Measurements from ENCODE around the gene ASB10.
A peak's percentile ranks its signal among the peaks of the same experiment; 100 is the strongest.

Gene ASB10

DNA sequence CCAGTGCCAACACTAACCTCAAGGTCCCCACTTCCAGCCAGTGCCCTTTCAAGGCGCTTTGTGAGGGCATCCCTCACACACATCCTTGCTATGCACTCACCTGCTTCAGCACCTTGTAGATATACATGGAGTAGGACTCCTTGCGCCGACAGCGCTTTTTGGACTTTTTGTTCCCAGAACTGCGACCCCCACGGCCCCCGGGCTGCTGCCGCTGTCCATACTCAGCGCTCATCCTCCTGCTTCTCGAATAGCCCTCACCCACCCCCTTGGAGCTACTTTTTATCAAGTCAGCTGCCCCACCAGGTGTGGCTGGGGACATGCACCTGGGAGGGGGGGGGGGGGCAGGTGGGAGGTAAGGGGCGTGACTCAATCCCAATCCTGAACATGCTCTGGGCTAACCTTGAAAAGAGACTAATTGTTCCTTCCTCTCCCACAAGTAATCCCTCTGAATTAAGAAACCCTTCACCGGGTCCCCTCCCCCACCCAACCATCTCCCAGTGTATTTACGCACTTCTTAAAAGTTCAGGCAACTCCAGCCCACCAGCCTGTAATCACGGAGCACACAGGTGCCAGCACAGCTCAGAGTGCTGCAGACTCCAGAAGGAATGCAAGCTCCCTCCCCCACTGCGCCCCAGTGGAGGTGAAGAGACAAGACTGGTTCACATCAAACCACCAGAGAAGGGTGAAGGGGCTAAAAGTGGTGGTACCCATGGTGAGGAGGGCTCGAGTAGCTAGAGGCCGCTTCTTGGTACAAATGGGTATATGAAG is 23.2 kb upstream of the ASB10 start, which contains the start of gene H2BK1:
TSS of gene H2BK1 (minus strand) at position 402 of the 768 bp plus-strand sequence. CDS start at position 232, 170 bp downstream.
- DNase-seq = no peak

- no peak for DNase-seq
Measured at GRCh38 chr7:151209588-151209987, 22.5 kb upstream of the ASB10 start.

DNA sequence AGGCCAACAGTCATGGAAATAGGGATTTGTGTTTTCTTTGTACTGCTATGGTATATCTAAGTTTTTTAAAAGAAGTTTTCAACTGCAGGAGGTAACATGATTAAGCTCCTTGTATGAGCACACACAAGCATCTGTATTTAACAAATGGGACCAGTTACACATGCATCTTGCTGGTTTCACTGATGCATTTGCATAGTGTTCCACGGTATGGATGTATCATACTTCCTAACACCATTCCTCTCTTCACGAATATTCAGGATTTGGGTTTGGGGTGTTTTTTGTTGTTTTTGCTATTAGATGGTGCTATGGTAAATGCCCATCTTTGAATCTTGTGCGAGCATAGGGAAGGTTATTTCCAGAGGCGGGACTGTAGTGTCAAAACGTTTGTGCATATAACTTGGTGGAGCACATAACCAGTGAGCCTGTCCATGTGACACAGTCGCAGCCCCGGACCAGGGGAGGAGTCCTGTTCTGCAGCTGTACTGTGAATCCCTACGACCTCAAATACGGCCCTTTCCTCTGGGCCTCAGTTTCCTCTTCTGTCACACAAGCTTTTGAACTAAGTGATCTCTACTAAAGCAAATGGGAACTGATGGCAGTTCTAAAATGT is 21.3 kb upstream of the ASB10 start:
- DNase-seq = no peak

DNA sequence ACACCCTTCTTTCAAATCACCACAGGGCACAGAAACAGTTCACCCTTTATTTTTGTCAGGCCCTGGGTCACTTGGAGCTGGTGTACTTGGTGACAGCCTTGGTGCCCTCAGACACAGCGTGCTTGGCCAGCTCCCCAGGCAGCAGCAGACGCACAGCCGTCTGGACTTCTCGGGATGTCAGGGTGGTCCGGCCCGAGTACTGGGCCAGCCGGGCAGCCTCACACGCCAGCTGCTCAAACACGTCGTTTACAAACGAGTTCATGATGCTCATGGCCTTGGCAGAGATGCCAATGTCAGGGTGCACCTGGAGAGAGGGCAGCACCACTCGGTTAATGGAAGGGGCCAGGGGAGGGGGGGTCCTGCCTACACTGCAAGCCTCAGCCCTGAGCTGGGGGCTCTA is 20.8 kb upstream of the ASB10 start:
- DNase-seq = no peak

DNA sequence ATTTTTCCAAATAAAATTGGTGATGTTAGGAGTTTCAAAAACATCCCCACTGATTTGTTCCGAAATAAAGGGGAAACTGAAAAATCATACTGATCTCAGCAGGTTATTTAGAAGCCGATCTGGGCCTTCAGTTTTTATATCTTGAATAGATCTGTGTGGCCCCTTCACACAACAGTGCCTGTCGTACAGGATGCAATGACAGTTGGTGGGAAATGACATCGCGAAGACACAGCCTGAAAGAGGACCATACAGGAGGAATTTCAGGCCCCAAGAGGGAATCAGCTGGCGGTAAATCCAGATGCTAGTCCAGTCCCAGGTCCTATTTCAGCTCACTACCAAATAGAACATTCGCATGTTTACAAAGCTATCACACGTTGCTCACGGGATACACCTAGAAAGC is 20.3 kb upstream of the ASB10 start:
- DNase-seq = no peak

- DNase-seq = no peak
Measured at GRCh38 chr7:151206914-151207313, 19.9 kb upstream of the ASB10 start.

GRCh38 chr7:151205730-151206129 is 18.7 kb upstream of the ASB10 start:
- no peak for DNase-seq

DNA sequence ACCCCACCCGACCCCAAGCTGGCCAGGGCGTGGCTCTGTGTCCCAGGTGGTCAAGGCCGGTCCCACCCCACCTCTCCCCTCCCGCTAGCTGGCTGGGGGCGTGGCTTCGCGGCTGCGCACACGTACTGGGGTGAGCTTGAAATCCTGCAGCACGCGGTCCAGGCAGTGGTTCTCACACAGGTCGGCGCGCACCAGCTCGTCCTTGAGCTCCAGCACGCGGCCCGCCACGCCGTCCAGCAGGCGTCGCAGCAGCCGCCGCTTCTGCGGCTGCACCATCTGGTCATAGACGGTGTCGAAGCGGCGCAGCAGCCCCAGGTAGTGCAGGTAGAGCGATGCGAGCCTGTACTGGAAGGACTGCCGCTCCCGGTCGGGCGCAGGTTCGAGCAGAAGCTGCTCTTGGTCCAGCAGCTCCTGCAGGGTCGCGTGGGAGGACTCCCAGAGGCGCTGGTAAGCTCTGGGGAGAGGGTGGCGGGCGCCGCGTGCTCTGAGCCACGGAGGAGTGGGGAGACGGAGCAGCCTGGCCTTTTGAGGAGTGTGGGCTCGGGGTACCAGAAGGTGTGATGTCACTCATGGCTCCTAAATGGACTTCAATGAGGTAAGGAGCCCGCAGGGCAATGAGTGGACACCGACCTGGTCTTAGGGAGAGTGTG is 17.5 kb upstream of the ASB10 start:
- no peak for DNase-seq

DNA sequence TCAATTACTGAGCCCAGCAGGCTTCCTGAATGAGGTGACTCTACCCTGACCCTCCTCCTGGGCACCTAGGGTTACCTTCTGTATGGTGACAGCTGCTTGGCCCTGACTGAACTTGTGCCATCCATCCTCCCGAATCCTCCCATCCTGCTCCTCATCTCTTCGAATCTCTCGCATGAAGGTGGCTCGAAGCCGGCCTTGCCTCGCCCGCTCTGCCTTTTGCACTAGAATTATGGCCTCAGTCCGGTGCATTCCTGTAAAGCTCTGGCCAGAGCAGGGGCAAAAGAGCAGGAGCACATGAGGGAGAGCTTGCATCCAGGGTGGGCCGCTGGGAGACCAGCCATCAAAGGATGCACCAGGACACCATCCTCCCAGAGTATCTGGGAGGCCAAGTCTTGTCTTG is 15.8 kb upstream of the ASB10 start:
- DNase-seq = no peak

GRCh38 chr7:151201751-151202150 is 14.7 kb upstream of the ASB10 start:
- DNase-seq = no peak

- no peak for DNase-seq
Measured at GRCh38 chr7:151201344-151201743, 14.3 kb upstream of the ASB10 start.

- DNase-seq = peak; percentile 51
Measured at GRCh38 chr7:151198945-151199848, 12.1 kb upstream of the ASB10 start.

DNA sequence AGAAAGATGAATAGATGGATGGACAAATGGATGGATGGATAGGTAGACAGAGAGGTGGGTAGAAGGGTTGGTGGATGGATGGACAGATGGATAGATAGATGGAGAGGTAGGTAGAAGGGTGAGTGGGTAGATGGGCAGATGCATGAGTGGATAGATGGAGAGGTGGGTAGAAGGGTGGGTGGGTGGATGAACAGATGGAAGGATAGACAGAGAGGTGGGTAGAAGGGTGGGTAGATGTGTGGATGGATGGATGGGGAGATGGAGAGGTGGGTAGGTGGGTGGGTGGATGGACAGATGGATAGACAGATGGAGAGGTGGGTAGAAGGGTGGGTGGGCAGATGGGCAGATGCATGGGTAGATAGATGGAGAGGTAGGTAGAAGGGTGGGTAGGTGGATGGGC is 10.9 kb upstream of the ASB10 start:
- DNase-seq = no peak

DNA sequence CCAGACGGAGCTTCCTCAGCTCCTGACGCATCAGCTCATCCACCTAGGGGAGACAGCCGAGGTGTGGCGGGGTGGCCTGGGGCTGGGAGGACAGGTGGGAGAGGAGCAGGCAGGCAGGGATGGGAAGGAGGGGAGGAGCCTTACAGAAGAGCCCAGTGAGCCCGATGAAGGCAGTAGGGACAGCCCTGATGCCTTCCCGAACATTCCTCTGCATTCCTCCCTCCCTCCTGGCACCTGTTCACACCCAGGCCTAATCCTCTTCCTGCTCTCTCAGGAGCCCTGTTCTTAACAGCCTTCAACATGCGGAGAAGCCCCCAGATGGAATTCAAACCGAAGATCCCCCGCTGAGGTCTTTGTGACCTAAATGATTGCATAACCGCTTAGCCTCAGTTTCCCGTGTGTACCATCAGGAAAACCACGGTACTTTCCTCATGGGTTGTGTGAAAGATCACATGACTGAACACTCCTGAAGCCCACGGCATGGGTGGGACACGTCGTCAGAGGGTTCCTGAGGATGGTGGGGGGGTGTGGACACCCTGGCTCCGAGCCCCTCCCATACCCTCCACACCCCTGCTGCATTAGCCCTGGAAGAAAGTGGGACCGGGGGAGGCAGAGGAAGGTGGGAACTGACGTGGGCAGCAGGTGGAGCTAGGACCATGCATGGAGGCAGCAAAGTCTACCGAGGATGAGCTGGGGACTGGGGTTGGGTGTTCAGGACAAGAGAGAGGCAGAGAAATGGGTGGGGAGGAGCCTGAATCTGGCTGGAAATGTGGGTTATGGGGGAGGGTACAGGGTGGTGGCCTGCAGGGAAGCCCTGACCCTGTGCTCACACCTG is 8.8 kb upstream of the ASB10 start:
- DNase-seq = no peak

DNA sequence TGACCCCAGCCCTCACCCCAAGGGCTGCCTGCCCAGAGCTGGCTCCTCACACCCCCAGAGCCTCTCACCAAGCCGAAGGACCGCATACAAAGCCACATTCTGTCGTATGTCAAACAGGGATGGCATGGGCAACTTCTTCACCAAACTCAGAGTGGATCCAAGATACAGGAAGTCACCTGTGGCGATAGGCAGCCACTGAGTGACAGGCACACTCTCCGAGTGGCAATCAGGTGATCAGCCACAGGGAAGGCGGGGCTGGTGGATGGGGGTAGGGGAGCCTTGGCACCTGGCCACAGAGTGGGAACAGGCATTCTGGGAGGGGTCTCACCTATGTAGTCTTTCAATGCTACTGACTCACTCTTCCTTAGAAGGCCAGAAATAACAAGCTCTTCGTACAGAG is 7.1 kb upstream of the ASB10 start:
- DNase-seq = no peak

DNA sequence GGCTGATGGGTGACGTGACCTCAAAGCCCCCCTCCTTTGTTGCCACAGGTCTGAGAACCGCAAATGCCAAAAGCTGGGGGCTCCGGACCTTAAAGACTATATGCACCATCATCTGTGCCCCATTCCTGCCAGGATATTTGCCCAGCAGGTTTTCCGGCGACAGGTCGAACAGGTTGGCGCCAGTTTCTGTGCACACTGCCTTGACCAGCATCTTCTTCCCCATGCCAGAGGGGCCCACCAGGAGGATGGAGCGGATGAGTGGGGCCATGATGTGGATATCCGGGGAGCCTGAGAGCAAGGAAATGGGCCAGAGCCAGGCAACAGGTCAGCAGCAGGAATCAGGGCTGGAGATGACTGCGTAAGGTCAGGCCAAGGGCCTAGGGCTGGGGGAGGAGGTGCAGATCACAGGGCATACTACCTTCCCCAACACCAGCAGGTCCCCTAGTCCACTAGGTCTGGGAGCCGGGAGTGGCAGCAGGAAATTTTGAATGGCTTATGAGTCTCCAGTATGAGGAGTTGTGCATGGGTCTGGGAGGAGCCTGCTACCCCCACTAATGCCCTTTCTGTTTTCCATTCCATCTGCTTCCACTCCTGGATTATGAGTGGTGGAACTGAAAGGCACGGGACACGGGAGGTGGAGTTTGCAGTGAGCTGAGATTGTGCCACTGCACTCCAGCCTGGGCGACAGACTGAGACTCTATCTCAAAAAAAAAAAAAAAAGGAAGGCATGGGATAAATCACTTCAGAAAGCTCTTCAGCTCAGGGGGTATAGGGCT is 6.3 kb upstream of the ASB10 start:
- DNase-seq = no peak

DNA sequence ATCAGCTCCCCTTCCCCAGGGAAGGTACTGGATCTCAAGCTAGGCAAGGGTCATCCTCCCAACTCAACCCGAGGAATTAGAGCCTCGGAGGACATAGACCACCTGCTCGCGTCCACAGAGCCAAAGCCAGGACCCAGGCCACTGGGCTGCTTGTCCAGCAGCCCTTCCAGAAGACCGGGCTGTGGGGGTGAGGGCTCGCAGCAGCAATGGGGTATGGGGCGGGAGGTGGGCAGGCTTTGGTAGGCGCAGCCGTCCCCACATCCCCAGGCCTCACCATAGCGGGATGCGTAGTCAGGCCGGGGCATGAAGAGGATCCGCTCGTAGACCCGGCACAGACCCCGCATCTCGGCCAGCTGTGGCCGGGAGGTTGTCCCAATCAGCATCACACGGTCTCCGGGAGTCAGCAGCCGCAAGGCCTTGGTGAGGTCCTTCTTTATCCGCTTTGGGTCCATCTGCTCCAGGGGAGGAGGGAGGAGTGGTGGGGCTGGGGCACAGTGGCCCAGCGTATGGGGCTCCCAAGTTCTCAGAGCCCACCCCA is 5.0 kb upstream of the ASB10 start:
- DNase-seq = no peak

DNA sequence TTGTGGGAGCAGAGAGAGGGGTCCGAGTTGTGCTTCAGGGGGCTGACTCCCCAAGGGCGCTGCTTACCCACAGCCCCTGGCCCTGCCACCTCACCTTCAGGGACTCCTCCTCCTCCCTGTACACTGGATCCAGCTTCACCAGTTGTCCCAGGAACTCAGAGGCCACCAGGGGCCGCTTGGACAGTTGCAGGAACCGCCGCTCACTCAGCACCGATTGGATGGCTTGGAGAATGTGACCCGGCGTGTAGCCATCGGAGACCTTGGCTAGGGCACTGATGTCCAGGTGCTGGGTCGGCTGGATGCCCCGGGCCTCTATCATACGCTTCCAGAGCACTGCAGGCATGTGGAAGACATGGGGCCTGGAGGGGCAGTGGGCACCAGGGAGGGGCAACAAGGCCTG is 4.5 kb upstream of the ASB10 start:
- no peak for DNase-seq

DNA sequence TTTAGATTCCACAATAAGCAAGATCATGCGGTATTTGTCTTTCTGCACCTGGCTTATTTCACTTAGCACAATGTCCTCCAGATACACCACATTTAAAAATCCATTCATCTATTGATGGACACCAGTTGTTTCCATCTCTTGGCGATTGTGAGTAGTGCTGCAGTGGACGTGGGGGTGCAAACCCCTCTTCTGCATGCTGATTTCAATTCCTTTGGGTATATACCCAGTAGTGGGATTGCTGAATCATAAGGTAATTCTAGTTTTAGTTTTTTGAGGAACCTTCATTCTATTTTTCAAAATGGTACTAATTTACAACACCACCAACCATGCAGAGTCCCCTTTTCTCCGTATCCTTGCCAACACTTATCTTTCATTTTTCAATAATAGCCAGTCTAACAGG is 2.0 kb upstream of the ASB10 start:
- no peak for DNase-seq

DNA sequence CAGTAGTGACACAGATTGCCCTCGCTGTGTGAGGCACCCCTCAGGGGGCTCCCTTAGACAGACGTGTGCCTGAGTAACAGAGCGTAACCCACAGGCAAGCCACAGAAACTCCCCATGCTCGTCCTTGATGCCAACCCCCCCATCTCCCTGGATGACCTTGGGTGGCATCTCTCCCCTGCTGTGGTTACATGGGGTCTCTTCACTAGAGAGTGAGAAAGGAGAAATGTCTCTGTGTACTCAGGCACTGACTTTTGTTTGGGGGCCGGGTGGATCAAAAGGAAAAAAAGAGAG is 1.1 kb upstream of the ASB10 start:
- no peak for DNase-seq
